SK-N-SH (cell line): ENCODE results near the gene THSD7A.
"Not testable (repeated sequence)": the region's sequence is repeated elsewhere in the genome, so short reads cannot be mapped to it uniquely, and the experiment has no call there.

Experiments
- CTCF ChIP-seq: fragments of 200-600 bp; sonication (generic); IDR thresholded peaks from 2 replicates; pipeline ENCODE4 v1.6.1; 2017; ENCODE audit warnings: antibody characterized with exemption, mild to moderate bottlenecking, moderate library complexity
- FOXM1 ChIP-seq: IDR thresholded peaks from 2 replicates; pipeline ENCODE4 v1.4.0; 2012; ENCODE audit warnings: low read depth, mild to moderate bottlenecking
- GABPA ChIP-seq: IDR thresholded peaks from 2 replicates; pipeline ENCODE4 v1.4.0; 2012; ENCODE audit warnings: low read depth, mild to moderate bottlenecking
- MAX ChIP-seq: IDR thresholded peaks from 2 replicates; pipeline ENCODE4 v1.4.0; 2012; ENCODE audit warnings: low read depth
- MEF2A ChIP-seq: IDR thresholded peaks from 2 replicates; pipeline ENCODE4 v1.4.0; 2012; ENCODE audit warnings: low read depth, borderline replicate concordance
- MXI1 ChIP-seq: IDR thresholded peaks from 2 replicates; pipeline ENCODE4 v1.6.1; 2012; ENCODE audit warnings: mild to moderate bottlenecking, low read depth, low read length, improper control_type of control experiment
- PBX3 ChIP-seq: IDR thresholded peaks from 2 replicates; pipeline ENCODE4; 2012
- POLR2AphosphoS5 ChIP-seq: IDR thresholded peaks from 2 replicates; pipeline ENCODE4 v1.6.1; 2012; ENCODE audit warnings: low read depth, low read length
- RFX5 ChIP-seq: IDR thresholded peaks from 2 replicates; pipeline ENCODE4 v1.6.1; 2012; ENCODE audit warnings: mild to moderate bottlenecking, improper control_type of control experiment, low read length
- SMC3 ChIP-seq: IDR thresholded peaks from 2 replicates; pipeline ENCODE4 v1.6.1; 2012; ENCODE audit warnings: low read depth, low read length, improper control_type of control experiment
- TCF12 ChIP-seq: IDR thresholded peaks from 2 replicates; pipeline ENCODE4 v1.4.0; 2012
- TEAD4 ChIP-seq: IDR thresholded peaks from 2 replicates; pipeline ENCODE4 v1.4.0; 2012; ENCODE audit warnings: mild to moderate bottlenecking, borderline replicate concordance; ENCODE audit not compliant: insufficient read depth
- USF2 ChIP-seq: fragments of 150-350 bp; IDR thresholded peaks from 2 replicates; pipeline ENCODE4 v1.6.1; 2017; ENCODE audit warnings: antibody characterized with exemption, low read length, low read depth, borderline replicate concordance

GRCh38 chr7:11443934-11444333 lies 388.1 kb downstream of the THSD7A start:
- not testable (repeated sequence) for TF ChIP-seq SMC3, FOXM1, TCF12, MXI1, POLR2AphosphoS5, CTCF, TEAD4, RFX5, MEF2A, USF2, MAX, GABPA, PBX3
